Sigmoid colon (tissue), 7 donors: ENCODE results near the gene FHOD3. TPM values are rescaled to one million over a fixed set of nuclear protein-coding genes. Genes with fewer than 3 reads are reported as not detected.

ENCODE experiments used
- DNase-seq: peaks from one replicate; pipeline ENCODE4 v3.0.0-alpha.2; 2019
- H3K27ac ChIP-seq, 4 donors: fragments of 200-600 bp; sonication (generic); one replicate each; pipeline ENCODE4 v1.5.1; 2016 to 2019; ENCODE audit warnings: mild to moderate bottlenecking in 1 of 4
- H3K27me3 ChIP-seq, 3 donors: fragments of 200-600 bp; sonication (generic); one replicate each; pipeline ENCODE4 v1.5.1; 2019; ENCODE audit warnings: mild to moderate bottlenecking in 1 of 3
- H3K36me3 ChIP-seq, 4 donors: fragments of 200-600 bp; sonication (generic); one replicate each; pipeline ENCODE4 v1.5.1; 2016 to 2019
- H3K4me1 ChIP-seq, 4 donors: fragments of 200-600 bp; sonication (generic); one replicate each; pipeline ENCODE4 v1.5.1; 2017 to 2019
- H3K4me3 ChIP-seq, 4 donors: fragments of 200-600 bp; sonication (generic); one replicate each; pipeline ENCODE4 v1.5.1; 2017 to 2019; ENCODE audit warnings: mild to moderate bottlenecking in 2 of 4, moderate library complexity in 1 of 4
- H3K9me3 ChIP-seq, 4 donors: fragments of 200-600 bp in 3 of 4; sonication (generic) in 3 of 4; one replicate each; pipeline versions ENCODE4 v1.5.1 to v1.6.1; 2013 to 2019
- CTCF ChIP-seq, 4 experiments: fragments of 450-650 bp in 3 of 4; fragments of 200-600 bp in 1 of 4; IDR thresholded peaks; one replicate each; pipeline ENCODE4 v1.5.1; 2016 to 2019; ENCODE audit warnings: antibody characterized with exemption in 4 of 4, mild to moderate bottlenecking in 3 of 4, moderate library complexity in 2 of 4
- EP300 ChIP-seq, 4 donors: sonication (generic); formaldehyde crosslinking; IDR thresholded peaks; one replicate each; pipeline ENCODE4 v1.6.1; 2017; ENCODE audit warnings: antibody characterized with exemption in 4 of 4
- POLR2A ChIP-seq, 2 donors: fragments of 450-650 bp; IDR thresholded peaks; one replicate each; pipeline ENCODE4 v1.6.1; 2016; ENCODE audit warnings: antibody characterized with exemption in 2 of 2, mild to moderate bottlenecking in 2 of 2, moderate library complexity in 2 of 2
- POLR2AphosphoS5 ChIP-seq, 4 donors: sonication (generic); formaldehyde crosslinking; IDR thresholded peaks; one replicate each; pipeline ENCODE4 v1.6.1; 2017; ENCODE audit warnings: antibody characterized with exemption in 4 of 4
- WGBS, 2 donors: extraction: QIAGEN DNeasy Blood & Tissue Kit; methylation state at CpG; one replicate each; pipeline ENCODE4 v1.1.7; 2013; 5-methylcytosine and 5-hydroxymethylcytosine counted together
- intact Hi-C: fragments of 100-400 bp; cut with DNase I; formaldehyde crosslinking; loops from one replicate; pipeline ENCODE4 v1.15.1; 2023
- polyA plus RNA-seq, 3 donors: library from polyadenylated mRNA; stranded (reverse); fragments of 200-250 nt; gene quantifications; one replicate each; pipeline ENCODE4 v1.2.3, GENCODE V29; 2013
- total RNA-seq, 4 donors: library from RNA; depleted of rRNA; stranded (reverse); fragments of >200 nt; gene quantifications; one replicate each; pipeline ENCODE4 v1.1.0, GENCODE V29; 2016
- donor health status: healthy with polysubstance abuse.
- donor health status: Bipolar disorder and iron deficiency.
- donor health status: healthy.

Gene FHOD3
- total and polyA plus RNA-seq, 7 donors, result 1.2 to 24.9 (median 9.5) TPM

- no peak for DNase-seq
- intact Hi-C loops, result no loop called here
- TF ChIP-seq EP300 (IDR thresholded peaks at IDR 0.05), result no peak
- TF ChIP-seq POLR2AphosphoS5 (IDR thresholded peaks at IDR 0.05), result no peak
- TF ChIP-seq POLR2A (IDR thresholded peaks at IDR 0.05), result no peak
- no peak for TF ChIP-seq CTCF (IDR thresholded peaks at IDR 0.05)
- Histone ChIP-seq H3K36me3 (no peaks in the 10 kb centered on the region), H3K27me3 (no peaks in the 10 kb centered on the region), H3K4me3 (no peak overlapping the region), H3K9me3 (no peaks in the 10 kb centered on the region), H3K27ac (no peak overlapping the region), H3K4me1 (peaks cover 0 to 19% (median 9%) of the 10 kb centered on the region in 4 donors)
- 80 to 86% methylated on average over 3 of the region's 3 CpGs for WGBS, 2 donors
Observed at GRCh38 chr18:36329684-36330434, 32.3 kb downstream of the FHOD3 start.

GRCh38 chr18:36330435-36331052 lies 33.0 kb downstream of the FHOD3 start:
- Histone ChIP-seq H3K9me3 (no peaks in the 10 kb centered on the region), H3K27ac (peak overlapping the region in 1 of 4 donors; percentile 40), H3K27me3 (no peaks in the 10 kb centered on the region), H3K4me3 (no peak overlapping the region), H3K4me1 (peaks cover 0 to 19% (median 9%) of the 10 kb centered on the region in 4 donors), H3K36me3 (no peaks in the 10 kb centered on the region)
- intact Hi-C loops, result no loop called here
- WGBS, 2 donors, result 84 to 86% methylated on average over 6 of the region's 6 CpGs
- TF ChIP-seq EP300 (IDR thresholded peaks at IDR 0.05), result no peak
- no peak for DNase-seq

GRCh38 chr18:36331521-36331971 lies 34.0 kb downstream of the FHOD3 start:
- Histone ChIP-seq H3K27ac (peak overlapping the region in 1 of 4 donors; percentile 40), H3K9me3 (no peaks in the 10 kb centered on the region), H3K4me3 (no peak overlapping the region), H3K36me3 (no peaks in the 10 kb centered on the region), H3K4me1 (peaks cover 0 to 19% (median 9%) of the 10 kb centered on the region in 4 donors), H3K27me3 (no peaks in the 10 kb centered on the region)
- DNase-seq, result no peak
- WGBS, 2 donors, result 29 to 42% methylated on average over 5 of the region's 5 CpGs
- no peak for TF ChIP-seq POLR2AphosphoS5 (IDR thresholded peaks at IDR 0.05)
- no peak for TF ChIP-seq CTCF (IDR thresholded peaks at IDR 0.05)
- TF ChIP-seq EP300 (IDR thresholded peaks at IDR 0.05), result no peak
- no peak for TF ChIP-seq POLR2A (IDR thresholded peaks at IDR 0.05)
- intact Hi-C loops, result no loop called here

GRCh38 chr18:36333414-36333813 lies 35.9 kb downstream of the FHOD3 start:
- no peak for DNase-seq
- intact Hi-C loops, result no loop called here
- H3K27me3 ChIP-seq, result no peaks in the 10 kb centered on the region
- H3K4me3 ChIP-seq, result no peak overlapping the region
- H3K36me3 ChIP-seq, result no peaks in the 10 kb centered on the region
- peaks cover 0 to 19% (median 9%) of the 10 kb centered on the region in 4 donors for H3K4me1 ChIP-seq
- H3K27ac ChIP-seq, result peak overlapping the region in 1 of 4 donors; percentile 12
- WGBS, 2 donors, result 22 to 54% methylated on average over 3 of the region's 3 CpGs
- H3K9me3 ChIP-seq, result no peaks in the 10 kb centered on the region
- no peak for TF ChIP-seq POLR2AphosphoS5 (IDR thresholded peaks at IDR 0.05)
- TF ChIP-seq POLR2A (IDR thresholded peaks at IDR 0.05), result no peak

GRCh38 chr18:36334798-36335197 lies 37.3 kb downstream of the FHOD3 start:
- Histone ChIP-seq H3K36me3 (no peaks in the 10 kb centered on the region), H3K4me3 (no peak overlapping the region), H3K27ac (peak overlapping the region in 1 of 4 donors; percentile 12), H3K27me3 (no peaks in the 10 kb centered on the region), H3K9me3 (no peaks in the 10 kb centered on the region), H3K4me1 (peaks cover 0 to 19% (median 9%) of the 10 kb centered on the region in 4 donors)
- no peak for DNase-seq
- 81 to 86% methylated on average over 3 of the region's 3 CpGs for WGBS, 2 donors
- intact Hi-C loops, result no loop called here
- TF ChIP-seq POLR2AphosphoS5 (IDR thresholded peaks at IDR 0.05) (no peak), POLR2A (IDR thresholded peaks at IDR 0.05) (no peak), EP300 (IDR thresholded peaks at IDR 0.05) (no peak), CTCF (IDR thresholded peaks at IDR 0.05) (no peak)
